K562 (cell line): Measurements from ENCODE around the gene SH3PXD2B. TPM values are rescaled to one million over a fixed set of nuclear protein-coding genes. Genes with fewer than 3 reads are reported as not detected.

ENCODE experiments used
- ATAC-seq: fragments of 200-7000 bp; cut with Tn5 transposase; 3 replicates; pipeline ENCODE4 v1.9.1; 2020; ENCODE audit warnings: moderate library complexity
- BruUV-seq: library from RNA; stranded (reverse); fragments of 400-500 nt; replicated peaks from 2 replicates; lab custom pipeline; 2021; lab: Mats Ljungman, UMichigan
- CTCF ChIA-PET: fragments of 300-600 bp; formaldehyde crosslinking; extraction: SDS; loops from one replicate; lab custom pipeline; 2021; ENCODE audit warnings: low intra/inter-chr PET ratio; lab: Yijun Ruan, JAX
- POLR2A ChIA-PET: fragments of 300-600, 350-650 bp; sonication (Branson Sonifier 250); formaldehyde crosslinking; extraction: SDS; loops from one replicate; lab custom pipeline; 2021; ENCODE audit warnings: antibody characterized with exemption, inconsistent platforms; lab: Yijun Ruan, JAX
- DNase-seq, 4 experiments: peaks; one replicate each; pipeline versions ENCODE4 v3.0.0 to v3.0.0-alpha.2; 2011 to 2018; ENCODE audit warnings: low spot score in 3 of 4, mixed read lengths in 3 of 4; ENCODE audit errors: extremely low read depth in 1 of 4
- FAIRE-seq: peaks from 2 replicates; lab custom pipeline; 2011; peaks lifted over from hg19 to GRCh38; lab: Jason Lieb, UNC
- H2AFZ ChIP-seq: 2 replicates; pipeline ENCODE4 v1.6.0; 2011; ENCODE audit warnings: low read depth, low read length, control low read depth, inconsistent platforms
- H3K27ac ChIP-seq: fragments of 200-600 bp; 3 replicates; pipeline ENCODE4 v1.8.0; 2011; ENCODE audit warnings: low read depth, mild to moderate bottlenecking, control low read depth, inconsistent platforms, low read length, moderate library complexity, mixed read lengths; ENCODE audit errors: extremely low read depth
- H3K27me3 ChIP-seq, 2 experiments: fragments of 300-600 bp in 1 of 2; 2 replicates in 1 of 2; 3 replicates in 1 of 2; pipeline versions ENCODE4 v1.6.0 to v1.8.0; 2011; ENCODE audit warnings: inconsistent platforms in 2 of 2, low read length in 2 of 2, mild to moderate bottlenecking in 1 of 2, mixed read lengths in 1 of 2, moderate library complexity in 1 of 2; ENCODE audit not compliant: control insufficient read depth in 2 of 2, insufficient read depth in 2 of 2
- H3K36me3 ChIP-seq: fragments of 300-600 bp; 3 replicates; pipeline ENCODE4 v1.8.0; 2011; ENCODE audit warnings: mild to moderate bottlenecking, low read length, inconsistent platforms; ENCODE audit not compliant: control insufficient read depth, insufficient read depth
- H3K4me1 ChIP-seq, 2 experiments: fragments of 200-600 bp in 1 of 2; replicated peaks in 1 of 2; 2 replicates in 1 of 2; 3 replicates in 1 of 2; pipeline versions ENCODE4 v1.5.1 to v1.8.0; 2011; ENCODE audit warnings: inconsistent platforms in 2 of 2, low read length in 2 of 2, mild to moderate bottlenecking in 1 of 2, mixed read lengths in 1 of 2, moderate library complexity in 1 of 2; ENCODE audit not compliant: control insufficient read depth in 2 of 2, insufficient read depth in 2 of 2
- H3K4me2 ChIP-seq: 2 replicates; pipeline ENCODE4 v1.6.1; 2011; ENCODE audit warnings: low read length, control low read depth, inconsistent platforms, mixed read lengths; ENCODE audit not compliant: insufficient read depth
- H3K4me3 ChIP-seq: fragments of 200-600 bp; sonication (generic), shearing (Covaris generic); 2 replicates; pipeline ENCODE4 v1.5.1; 2016; ENCODE audit warnings: control low read depth, inconsistent platforms
- H3K79me2 ChIP-seq: fragments of 200-600 bp; 3 replicates; pipeline ENCODE4 v1.8.0; 2011; ENCODE audit warnings: low read length, inconsistent platforms; ENCODE audit not compliant: control insufficient read depth, insufficient read depth
- H3K9ac ChIP-seq, 2 experiments: 2 replicates each; pipeline versions ENCODE4 v1.6.0 to v1.6.1; 2011; ENCODE audit warnings: low read depth in 2 of 2, low read length in 2 of 2, control low read depth in 1 of 2, inconsistent platforms in 1 of 2, mild to moderate bottlenecking in 1 of 2, mixed read lengths in 1 of 2; ENCODE audit not compliant: insufficient read depth in 1 of 2
- H3K9me1 ChIP-seq: one replicate; pipeline ENCODE4 v1.6.0; 2011; ENCODE audit warnings: inconsistent platforms, mild to moderate bottlenecking, low read length, moderate library complexity; ENCODE audit not compliant: control insufficient read depth, insufficient read depth
- H3K9me3 ChIP-seq: replicated peaks from 2 replicates; pipeline ENCODE4 v1.5.1; 2011; ENCODE audit warnings: low read depth, low read length, inconsistent platforms; ENCODE audit not compliant: control insufficient read depth, insufficient read depth
- H4K20me1 ChIP-seq: replicated peaks from 2 replicates; pipeline ENCODE4 v1.6.1; 2011; ENCODE audit warnings: low read length, inconsistent platforms, mixed read lengths; ENCODE audit not compliant: control insufficient read depth, insufficient read depth
- DMBX1 ChIP-seq: fragments of 250-450 bp; sonication (Bioruptor Pico); IDR thresholded peaks from 2 replicates; pipeline ENCODE4 v1.8.0; 2022; ENCODE audit warnings: inconsistent platforms, mild to moderate bottlenecking, moderate library complexity, borderline replicate concordance
- GMEB1 ChIP-seq: fragments of 250-450 bp; sonication (Bioruptor Pico); IDR thresholded peaks from 2 replicates; pipeline ENCODE4 v1.4.0; 2020; ENCODE audit warnings: mild to moderate bottlenecking
- LARP7 ChIP-seq: fragments of 450-650 bp; IDR thresholded peaks from 2 replicates; pipeline ENCODE4 v1.6.1; 2016
- MXI1 ChIP-seq: IDR thresholded peaks from 2 replicates; pipeline ENCODE4 v1.6.1; 2011; ENCODE audit warnings: low read depth, mild to moderate bottlenecking, improper control_type of control experiment, low read length
- NR2C2 ChIP-seq, 2 experiments: fragments of 200-800 bp in 1 of 2; sonication (Bioruptor generic) in 1 of 2; sonication (generic) in 1 of 2; formaldehyde crosslinking in 1 of 2; IDR thresholded peaks; 2 replicates each; pipeline versions ENCODE4 v1.6.1 to v1.8.0; 2016 to 2022; ENCODE audit warnings: mild to moderate bottlenecking in 1 of 2, missing compliant biosample characterization in 1 of 2, missing genetic modification characterization in 1 of 2, missing genetic modification reagents in 1 of 2
- OTX1 ChIP-seq: fragments of 450-650 bp; formaldehyde crosslinking; IDR thresholded peaks from 2 replicates; pipeline ENCODE4 v1.4.0; 2022; ENCODE audit warnings: mild to moderate bottlenecking
- SETDB1 ChIP-seq: IDR thresholded peaks from one replicate; pipeline ENCODE4 v1.6.1; 2012; ENCODE audit warnings: low read length, control low read depth, inconsistent platforms
- SP2 ChIP-seq: IDR thresholded peaks from 2 replicates; pipeline ENCODE4 v1.6.1; 2011; ENCODE audit warnings: mild to moderate bottlenecking, low read depth, low read length, moderate library complexity; ENCODE audit not compliant: poor library complexity, severe bottlenecking; ENCODE audit errors: extremely low read depth
- STAG1 ChIP-seq: sonication (generic); formaldehyde crosslinking; IDR thresholded peaks from 2 replicates; pipeline ENCODE4 v1.5.0; 2020; ENCODE audit warnings: missing genetic modification reagents, borderline replicate concordance
- WGBS: fragments of 100-300 bp; shearing (Covaris generic); methylation state at CpG from one replicate; pipeline ENCODE4 v1.1.6; 2016; ENCODE audit warnings: low coverage, mixed read lengths; ENCODE audit not compliant: insufficient coverage; ENCODE audit errors: missing lambda C conversion rate; 5-methylcytosine and 5-hydroxymethylcytosine counted together
- in situ Hi-C: fragments of 300-500 bp; cut with MboI; formaldehyde crosslinking; loops from 4 replicates; pipeline ENCODE4 v1.15.0; 2018; ENCODE audit warnings: inconsistent platforms, mixed read lengths
- intact Hi-C: fragments of 100-400 bp; cut with micrococcal nuclease; formaldehyde crosslinking; loops from 2 replicates; pipeline ENCODE4 v1.14.2; 2022
- polyA plus RNA-seq, 8 experiments: library from polyadenylated mRNA; depleted of rRNA in 4 of 8; stranded (reverse) in 5 of 8; unstranded in 3 of 8; fragments of >200 nt; fragmentation: Nextera tagmentation in 2 of 8; fragmentation: Illumina TruSeq in 1 of 8; extraction: Ambion mirVana in 2 of 8; extraction: Trizol in 1 of 8; gene quantifications; 2 replicates each; pipeline versions ENCODE4 v1.2.1 to v1.2.3, GENCODE V29; 2011 to 2014; ENCODE audit warnings: inconsistent platforms in 1 of 8, missing spikeins in 1 of 8
- total RNA-seq, 7 experiments: library from RNA; depleted of rRNA in 6 of 7; stranded (reverse); fragments of >200 nt in 6 of 7; fragmentation: Illumina TruSeq in 2 of 7; extraction: Trizol in 2 of 7; gene quantifications; 2 replicates each; pipeline versions ENCODE4 v1.2.1 to v1.2.3, GENCODE V29; 2011 to 2021; ENCODE audit warnings: low replicate concordance in 1 of 7
- TF ChIP-seq, protein P1 (sequence below): fragments of 450-650 bp; formaldehyde crosslinking; IDR thresholded peaks from 2 replicates; pipeline ENCODE4 v1.4.0; 2020; ENCODE audit warnings: mild to moderate bottlenecking, mixed read lengths
- TF ChIP-seq, protein P2 (sequence below), 2 experiments: IDR thresholded peaks; 2 replicates each; pipeline ENCODE4 v1.6.1; 2011; ENCODE audit warnings: borderline replicate concordance in 1 of 2, control low read depth in 1 of 2, low read depth in 1 of 2, low read length in 1 of 2, mild to moderate bottlenecking in 1 of 2, mixed read lengths in 1 of 2, moderate library complexity in 1 of 2; ENCODE audit not compliant: insufficient read depth in 1 of 2, insufficient read length in 1 of 2, poor library complexity in 1 of 2, severe bottlenecking in 1 of 2; ENCODE audit errors: extremely low read depth in 1 of 2

The SH3PXD2B gene
- total and polyA plus RNA-seq, 9 of the 15 experiments (the other 6 are each of a cell fraction or from before 2014, with no cell fraction given), result 0.04 to 0.66 (median 0.19) TPM

DNA sequence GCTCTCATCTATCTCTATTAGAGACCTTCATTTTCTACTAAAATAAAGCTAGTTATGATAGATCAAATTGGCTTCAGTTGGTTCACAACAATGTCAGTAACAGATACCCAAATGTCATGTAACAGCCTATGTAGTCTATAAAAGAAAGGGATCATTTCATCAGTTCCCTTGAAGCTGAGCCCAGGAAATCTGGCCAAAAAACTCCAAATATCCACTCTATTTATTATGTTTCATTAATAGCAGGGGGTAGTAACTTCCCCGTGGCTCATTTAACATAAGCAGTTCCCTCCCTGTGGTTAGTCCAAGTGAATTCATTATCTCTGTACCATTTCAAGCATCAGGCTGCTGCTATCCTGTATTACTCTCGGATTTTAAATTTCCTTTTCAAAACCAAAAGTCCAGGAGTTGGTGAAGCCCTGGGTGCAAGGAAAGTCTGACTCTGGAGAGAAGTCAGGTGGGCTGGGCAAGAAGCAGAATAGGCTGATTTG, 66.0 kb downstream of the SH3PXD2B start (continued):
- no peak for TF ChIP-seq OTX1 (CRISPR knock-in tag)
- TF ChIP-seq STAG1 (CRISPR knock-in tag), result no peak
- no peak for TF ChIP-seq MXI1
- TF ChIP-seq, all 486 proteins: peak for 0

DNA sequence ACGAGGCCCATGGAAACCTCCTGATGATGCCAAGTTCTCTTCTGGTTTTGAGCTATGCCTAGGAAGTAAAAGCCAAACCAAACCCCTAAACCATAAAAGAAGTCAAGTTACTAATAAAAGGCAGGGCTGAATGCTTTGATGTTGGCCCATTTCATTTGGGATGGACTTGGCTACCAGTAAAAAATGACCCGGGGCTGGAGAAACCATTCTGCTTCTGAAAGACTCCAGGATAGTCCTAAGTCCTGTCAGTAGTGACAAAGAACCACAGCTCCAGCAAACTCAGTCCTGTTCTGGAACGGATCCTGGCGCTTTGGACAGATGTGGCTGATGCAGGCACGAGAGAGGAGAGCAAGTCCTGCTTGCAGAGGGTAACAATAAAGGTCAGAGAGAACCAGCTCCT, 68.6 kb downstream of the SH3PXD2B start:
- DNase-seq, result no peak
- CTCF ChIA-PET, result no interaction called here
- H2AFZ ChIP-seq, result no peak overlapping the region
- no peaks in the 10 kb centered on the region for H3K4me1 ChIP-seq
- H3K36me3 ChIP-seq, result no peaks in the 10 kb centered on the region
- no peak overlapping the region for H3K9ac ChIP-seq
- no peaks in the 10 kb centered on the region for H3K9me1 ChIP-seq
- no peaks in the 10 kb centered on the region for H3K79me2 ChIP-seq
- H3K4me2 ChIP-seq, result no peak overlapping the region
- H3K4me3 ChIP-seq, result no peak overlapping the region
- no peak for ATAC-seq
- no TSS peak for BruUV-seq
- in situ Hi-C loops, result no loop called here
- H3K27me3 ChIP-seq, result peaks cover 8 to 36% of the 10 kb centered on the region in 2 experiments; a peak in 3 of 5 replicates
- no peak overlapping the region for H3K27ac ChIP-seq
- POLR2A ChIA-PET, result no interaction called here
- no peak for FAIRE-seq
- H4K20me1 ChIP-seq, result no peaks in the 10 kb centered on the region
- no peaks in the 10 kb centered on the region for H3K9me3 ChIP-seq
- intact Hi-C loops, result no loop called here
- 2% methylated on average over 5 of the region's 5 CpGs for WGBS
- TF ChIP-seq, protein P1, sequence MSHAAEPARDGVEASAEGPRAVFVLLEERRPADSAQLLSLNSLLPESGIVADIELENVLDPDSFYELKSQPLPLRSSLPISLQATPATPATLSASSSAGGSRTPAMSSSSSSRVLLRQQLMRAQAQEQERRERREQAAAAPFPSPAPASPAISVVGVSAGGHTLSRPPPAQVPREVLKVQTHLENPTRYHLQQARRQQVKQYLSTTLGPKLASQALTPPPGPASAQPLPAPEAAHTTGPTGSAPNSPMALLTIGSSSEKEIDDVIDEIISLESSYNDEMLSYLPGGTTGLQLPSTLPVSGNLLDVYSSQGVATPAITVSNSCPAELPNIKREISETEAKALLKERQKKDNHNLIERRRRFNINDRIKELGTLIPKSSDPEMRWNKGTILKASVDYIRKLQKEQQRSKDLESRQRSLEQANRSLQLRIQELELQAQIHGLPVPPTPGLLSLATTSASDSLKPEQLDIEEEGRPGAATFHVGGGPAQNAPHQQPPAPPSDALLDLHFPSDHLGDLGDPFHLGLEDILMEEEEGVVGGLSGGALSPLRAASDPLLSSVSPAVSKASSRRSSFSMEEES (CRISPR knock-in tag), result no peak
- no peak for TF ChIP-seq LARP7
- no peak for TF ChIP-seq NR2C2 (CRISPR knock-in tag; IDR thresholded peaks at IDR 0.05)
- TF ChIP-seq NR2C2 (tag; IDR thresholded peaks at IDR 0.05), result no peak
- TF ChIP-seq DMBX1 (CRISPR knock-in tag), result no peak
- TF ChIP-seq, protein P2, sequence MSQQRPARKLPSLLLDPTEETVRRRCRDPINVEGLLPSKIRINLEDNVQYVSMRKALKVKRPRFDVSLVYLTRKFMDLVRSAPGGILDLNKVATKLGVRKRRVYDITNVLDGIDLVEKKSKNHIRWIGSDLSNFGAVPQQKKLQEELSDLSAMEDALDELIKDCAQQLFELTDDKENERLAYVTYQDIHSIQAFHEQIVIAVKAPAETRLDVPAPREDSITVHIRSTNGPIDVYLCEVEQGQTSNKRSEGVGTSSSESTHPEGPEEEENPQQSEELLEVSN (IDR thresholded peaks at IDR 0.05; ENCODE audit: borderline replicate concordance in 1 of 2, extremely low read depth in 1 of 2, insufficient read depth in 1 of 2, insufficient read length in 1 of 2, low read depth in 1 of 2, low read length in 1 of 2, poor library complexity in 1 of 2, severe bottlenecking in 1 of 2), result no peak
- no peak for TF ChIP-seq SP2
- no peak for TF ChIP-seq SETDB1
- no peak for TF ChIP-seq GMEB1 (CRISPR knock-in tag)
